H9 (cell line): ENCODE results near the gene LONRF3. TPM values are rescaled to one million over a fixed set of nuclear protein-coding genes. Genes with fewer than 3 reads are reported as not detected.

Experiments used
- DNase-seq: peaks from one replicate; pipeline ENCODE4 v3.0.0-alpha.2; 2017
- H2AFZ ChIP-seq: one replicate; pipeline ENCODE4 v1.6.1; 2013; ENCODE audit warnings: mild to moderate bottlenecking, low read length, control low read depth, moderate library complexity
- H2AK5ac ChIP-seq: 2 replicates; pipeline ENCODE4 v1.6.1; 2013; ENCODE audit warnings: low read length, control low read depth, mixed read lengths; ENCODE audit not compliant: insufficient read length
- H2BK120ac ChIP-seq: one replicate; pipeline ENCODE4 v1.6.1; 2013; ENCODE audit warnings: low read depth, mild to moderate bottlenecking, low read length, control low read depth, inconsistent platforms; ENCODE audit not compliant: poor library complexity, severe bottlenecking
- H2BK12ac ChIP-seq: 2 replicates; pipeline ENCODE4 v1.6.1; 2013; ENCODE audit warnings: low read length, control low read depth, mixed read lengths, low read depth; ENCODE audit not compliant: insufficient read length
- H2BK15ac ChIP-seq: 2 replicates; pipeline ENCODE4 v1.6.1; 2013; ENCODE audit warnings: low read depth, low read length, control low read depth
- H2BK20ac ChIP-seq: one replicate; pipeline ENCODE4 v1.6.1; 2013; ENCODE audit warnings: low read depth, mild to moderate bottlenecking, low read length, control low read depth, inconsistent platforms; ENCODE audit not compliant: poor library complexity, severe bottlenecking
- H2BK5ac ChIP-seq: 2 replicates; pipeline ENCODE4 v1.6.1; 2013; ENCODE audit warnings: low read length, control low read depth, mixed read lengths; ENCODE audit not compliant: insufficient read length
- H3K14ac ChIP-seq: 2 replicates; pipeline ENCODE4 v1.6.1; 2013; ENCODE audit warnings: low read length, control low read depth; ENCODE audit not compliant: insufficient read depth
- H3K18ac ChIP-seq: 2 replicates; pipeline ENCODE4 v1.6.1; 2013; ENCODE audit warnings: low read depth, mild to moderate bottlenecking, mixed read lengths, low read length, control low read depth; ENCODE audit not compliant: insufficient read length
- H3K23ac ChIP-seq: 2 replicates; pipeline ENCODE4 v1.6.1; 2013; ENCODE audit warnings: low read length, control low read depth, mixed read lengths, low read depth; ENCODE audit not compliant: insufficient read length
- H3K23me2 ChIP-seq: 2 replicates; pipeline ENCODE4 v1.6.1; 2013; ENCODE audit warnings: low read depth, mild to moderate bottlenecking, mixed read lengths, low read length, control low read depth; ENCODE audit not compliant: insufficient read length, poor library complexity, severe bottlenecking
- H3K27ac ChIP-seq: 2 replicates; pipeline ENCODE4 v1.5.1; 2013; ENCODE audit warnings: low read length, control low read depth, mixed read lengths, low read depth; ENCODE audit not compliant: insufficient read length
- H3K27me3 ChIP-seq: 2 replicates; pipeline ENCODE4 v1.6.1; 2013; ENCODE audit warnings: low read length, control low read depth, inconsistent platforms; ENCODE audit not compliant: insufficient read depth
- H3K4ac ChIP-seq: 2 replicates; pipeline ENCODE4 v1.6.1; 2013; ENCODE audit warnings: low read depth, mild to moderate bottlenecking, control low read depth, inconsistent platforms, low read length, moderate library complexity
- H3K4me1 ChIP-seq: 2 replicates; pipeline ENCODE4 v1.6.1; 2013; ENCODE audit warnings: low read length, control low read depth, inconsistent platforms; ENCODE audit not compliant: insufficient read depth
- H3K4me2 ChIP-seq: 2 replicates; pipeline ENCODE4 v1.6.1; 2013; ENCODE audit warnings: low read length, control low read depth, mixed read lengths; ENCODE audit not compliant: insufficient read length, insufficient read depth
- H3K56ac ChIP-seq: 2 replicates; pipeline ENCODE4 v1.6.1; 2013; ENCODE audit warnings: low read depth, mild to moderate bottlenecking, mixed read lengths, low read length, control low read depth; ENCODE audit not compliant: insufficient read length
- H3K79me1 ChIP-seq: 2 replicates; pipeline ENCODE4 v1.6.1; 2013; ENCODE audit warnings: low read depth, mild to moderate bottlenecking, moderate library complexity, low read length, control low read depth, inconsistent platforms; ENCODE audit not compliant: insufficient read depth, poor library complexity, severe bottlenecking
- H3K79me2 ChIP-seq: 2 replicates; pipeline ENCODE4 v1.6.1; 2013; ENCODE audit warnings: low read length, control low read depth, inconsistent platforms; ENCODE audit not compliant: insufficient read depth
- H3K9ac ChIP-seq: 2 replicates; pipeline ENCODE4 v1.6.1; 2013; ENCODE audit warnings: low read length, control low read depth, mixed read lengths; ENCODE audit not compliant: insufficient read length; ENCODE audit errors: extremely low read depth
- H3K9me3 ChIP-seq: one replicate; pipeline ENCODE4 v1.6.1; 2013; ENCODE audit warnings: low read depth, low read length, inconsistent platforms; ENCODE audit not compliant: control insufficient read depth
- H3T11ph ChIP-seq: one replicate; pipeline ENCODE4 v1.6.1; 2013; ENCODE audit warnings: mild to moderate bottlenecking, low read length, control low read depth, inconsistent platforms
- H4K20me1 ChIP-seq: one replicate; pipeline ENCODE4 v1.6.1; 2013; ENCODE audit not compliant: control insufficient read depth, insufficient read length, insufficient read depth
- H4K5ac ChIP-seq: 2 replicates; pipeline ENCODE4 v1.6.1; 2013; ENCODE audit warnings: low read depth, mild to moderate bottlenecking, mixed read lengths, low read length, control low read depth; ENCODE audit not compliant: insufficient read length
- H4K8ac ChIP-seq: replicated peaks from 2 replicates; pipeline ENCODE4 v1.6.1; 2013; ENCODE audit warnings: low read length, control low read depth, mixed read lengths, low read depth; ENCODE audit not compliant: insufficient read length
- H4K91ac ChIP-seq: 2 replicates; pipeline ENCODE4 v1.6.1; 2013; ENCODE audit warnings: low read depth, mild to moderate bottlenecking, moderate library complexity, mixed read lengths, low read length, control low read depth; ENCODE audit not compliant: insufficient read length
- H3K27ac Mint-ChIP-seq, 3 experiments: 2 replicates in 2 of 3; 3 replicates in 1 of 3; pipeline ENCODE4 v1.8.0; 2020 to 2021; ENCODE audit warnings: mixed read lengths in 3 of 3, mild to moderate bottlenecking in 1 of 3, moderate library complexity in 1 of 3
- H3K27me3 Mint-ChIP-seq: 2 replicates; pipeline ENCODE4 v1.8.0; 2021; ENCODE audit warnings: low read depth, mild to moderate bottlenecking, moderate library complexity, mixed read lengths
- H3K36me3 Mint-ChIP-seq, 3 experiments: 2 replicates in 2 of 3; 3 replicates in 1 of 3; pipeline ENCODE4 v1.8.0; 2020 to 2021; ENCODE audit warnings: low read depth in 3 of 3, mixed read lengths in 3 of 3; ENCODE audit not compliant: insufficient read depth in 1 of 3
- H3K4me1 Mint-ChIP-seq, 2 experiments: 2 replicates each; pipeline ENCODE4 v1.8.0; 2020; ENCODE audit warnings: mixed read lengths in 2 of 2
- H3K4me3 Mint-ChIP-seq, 2 experiments: 2 replicates in 1 of 2; 3 replicates in 1 of 2; pipeline ENCODE4 v1.8.0; 2020 to 2021; ENCODE audit warnings: mild to moderate bottlenecking in 2 of 2, mixed read lengths in 2 of 2, moderate library complexity in 1 of 2
- H3K9me3 Mint-ChIP-seq, 2 experiments: 2 replicates in 1 of 2; 3 replicates in 1 of 2; pipeline ENCODE4 v1.8.0; 2020; ENCODE audit warnings: mild to moderate bottlenecking in 2 of 2, mixed read lengths in 2 of 2, moderate library complexity in 1 of 2
- CTCF ChIP-seq: fragments of 200-600 bp; sonication (generic); conservative IDR thresholded peaks from 3 replicates; pipeline ENCODE4 v1.8.0; 2021; ENCODE audit warnings: antibody characterized with exemption, mild to moderate bottlenecking
- WGBS: extraction: QIAGEN DNeasy Blood & Tissue Kit; methylation state at CpG from one replicate; pipeline ENCODE4 v1.1.7; 2013; ENCODE audit warnings: missing lambda C conversion rate, low lambda C conversion rate, mixed read lengths; ENCODE audit not compliant: insufficient read length; ENCODE audit errors: extremely low coverage; 5-methylcytosine and 5-hydroxymethylcytosine counted together
- total RNA-seq: library from RNA; stranded (reverse); gene quantifications from 2 replicates; pipeline ENCODE4 v1.2.1, GENCODE V29; 2021

The LONRF3 gene
- total RNA-seq, 1 experiment from 2014 or later = 0.33 TPM

GRCh38 chrX:118935352-118935751, 39.1 kb upstream of the LONRF3 start:
- no peak overlapping the region for H3K23ac ChIP-seq
- H3K56ac ChIP-seq = no peak overlapping the region
- H3K9ac ChIP-seq = no peak overlapping the region
- no peak overlapping the region for H2BK120ac ChIP-seq
- no peak overlapping the region for H2BK12ac ChIP-seq
- no peak overlapping the region for H3K4ac ChIP-seq
- H3K27ac ChIP-seq = no peak overlapping the region
- H3K14ac ChIP-seq = no peak overlapping the region
- H3K4me3 Mint-ChIP-seq = no peak overlapping the region
- peaks cover 17% of the 10 kb centered on the region for H3K27me3 Mint-ChIP-seq
- no peak overlapping the region for H3K18ac ChIP-seq
- no peaks in the 10 kb centered on the region for H4K20me1 ChIP-seq
- no peaks in the 10 kb centered on the region for H3K27me3 ChIP-seq
- no peaks in the 10 kb centered on the region for H3K79me2 ChIP-seq
- no peak for DNase-seq
- H3K23me2 ChIP-seq = no peaks in the 10 kb centered on the region
- no peak overlapping the region for H2BK5ac ChIP-seq
- H3K9me3 ChIP-seq = peaks cover 10% of the 10 kb centered on the region
- no peak overlapping the region for H2BK20ac ChIP-seq
- no peak overlapping the region for H4K8ac ChIP-seq
- no peaks in the 10 kb centered on the region for H3K4me1 ChIP-seq
- no CpG with 5 or more reads among the region's 1 CpG for WGBS
- H3K4me2 ChIP-seq = no peak overlapping the region
- H2AK5ac ChIP-seq = no peak overlapping the region
- H4K91ac ChIP-seq = no peak overlapping the region
- no peak overlapping the region for H4K5ac ChIP-seq
- H2BK15ac ChIP-seq = no peak overlapping the region
- no peak for TF ChIP-seq CTCF
- no peak overlapping the region for H3K27ac Mint-ChIP-seq
- no peak overlapping the region for H2AFZ ChIP-seq
- H3K79me1 ChIP-seq = no peaks in the 10 kb centered on the region
- H3K4me1 Mint-ChIP-seq = no peaks in the 10 kb centered on the region
- H3K9me3 Mint-ChIP-seq = peaks cover 39 to 60% of the 10 kb centered on the region in 2 experiments
- H3K36me3 Mint-ChIP-seq = peaks cover 0 to 7% (median 0%) of the 10 kb centered on the region in 3 experiments; a peak in 1 of 7 replicates
- no peak overlapping the region for H3T11ph ChIP-seq
